Gastrocnemius medialis (tissue), 4 donors: ENCODE measurements around the gene COL4A4.

Source experiments
- CTCF ChIP-seq, 5 experiments: fragments of 450-650 bp in 3 of 5; fragments of 200-600 bp in 2 of 5; sonication (generic) in 2 of 5; IDR thresholded peaks in 4 of 5; conservative IDR thresholded peaks in 1 of 5; 1 replicate in 4 of 5; 2 replicates in 1 of 5; pipeline ENCODE4 v1.5.1; 2016 to 2019; ENCODE audit warnings: antibody characterized with exemption in 5 of 5, mild to moderate bottlenecking in 3 of 5, moderate library complexity in 3 of 5
- POLR2A ChIP-seq, 2 donors: fragments of 450-650 bp; IDR thresholded peaks; one replicate each; pipeline ENCODE4 v1.6.1; 2017; ENCODE audit warnings: antibody characterized with exemption in 2 of 2, mild to moderate bottlenecking in 2 of 2, moderate library complexity in 2 of 2

- no peak for TF ChIP-seq POLR2A (IDR thresholded peaks at IDR 0.05)
- TF ChIP-seq CTCF (IDR thresholded peaks at IDR 0.05 in 4 of 5, conservative IDR thresholded peaks at IDR 0.05 in 1 of 5): no peak
Measured at GRCh38 chr2:226995625-226996041, 168.4 kb downstream of the COL4A4 start.
